Esophagus squamous epithelium (tissue), 4 donors: ENCODE data around the gene EEF1A1.

Source experiments
- CTCF ChIP-seq, 6 experiments: fragments of 450-650 bp in 4 of 6; fragments of 200-600 bp in 2 of 6; sonication (generic) in 2 of 6; IDR thresholded peaks; one replicate each; pipeline ENCODE4 v1.5.1; 2016 to 2019; ENCODE audit warnings: antibody characterized with exemption in 6 of 6, mild to moderate bottlenecking in 4 of 6, moderate library complexity in 4 of 6
- POLR2A ChIP-seq, 4 donors: fragments of 450-650 bp; IDR thresholded peaks; one replicate each; pipeline ENCODE4 v1.6.1; 2017; ENCODE audit warnings: antibody characterized with exemption in 4 of 4, mild to moderate bottlenecking in 4 of 4, moderate library complexity in 3 of 4

- TF ChIP-seq CTCF (IDR thresholded peaks at IDR 0.05) (no peak), POLR2A (IDR thresholded peaks at IDR 0.05) (peak in 1 of 4 donors; percentile 5)
These were observed 725 bp downstream of the EEF1A1 start for GRCh38 chr6:73519926-73520687.
